AG09319 (cell line): ENCODE results near the gene RNF213.
A peak's percentile ranks its signal among the peaks of the same experiment; 100 is the strongest.

Source experiments
- DNase-seq: peaks from one replicate; pipeline ENCODE4 v3.0.0-alpha.2; 2010; ENCODE audit warnings: low read depth; ENCODE audit errors: extremely low read depth
- TF ChIP-seq, protein P1 (sequence below): IDR thresholded peaks from 2 replicates; pipeline ENCODE4 v1.5.1; 2011; ENCODE audit warnings: low read depth, mild to moderate bottlenecking, inconsistent platforms, low read length, moderate library complexity

The RNF213 gene

DNA sequence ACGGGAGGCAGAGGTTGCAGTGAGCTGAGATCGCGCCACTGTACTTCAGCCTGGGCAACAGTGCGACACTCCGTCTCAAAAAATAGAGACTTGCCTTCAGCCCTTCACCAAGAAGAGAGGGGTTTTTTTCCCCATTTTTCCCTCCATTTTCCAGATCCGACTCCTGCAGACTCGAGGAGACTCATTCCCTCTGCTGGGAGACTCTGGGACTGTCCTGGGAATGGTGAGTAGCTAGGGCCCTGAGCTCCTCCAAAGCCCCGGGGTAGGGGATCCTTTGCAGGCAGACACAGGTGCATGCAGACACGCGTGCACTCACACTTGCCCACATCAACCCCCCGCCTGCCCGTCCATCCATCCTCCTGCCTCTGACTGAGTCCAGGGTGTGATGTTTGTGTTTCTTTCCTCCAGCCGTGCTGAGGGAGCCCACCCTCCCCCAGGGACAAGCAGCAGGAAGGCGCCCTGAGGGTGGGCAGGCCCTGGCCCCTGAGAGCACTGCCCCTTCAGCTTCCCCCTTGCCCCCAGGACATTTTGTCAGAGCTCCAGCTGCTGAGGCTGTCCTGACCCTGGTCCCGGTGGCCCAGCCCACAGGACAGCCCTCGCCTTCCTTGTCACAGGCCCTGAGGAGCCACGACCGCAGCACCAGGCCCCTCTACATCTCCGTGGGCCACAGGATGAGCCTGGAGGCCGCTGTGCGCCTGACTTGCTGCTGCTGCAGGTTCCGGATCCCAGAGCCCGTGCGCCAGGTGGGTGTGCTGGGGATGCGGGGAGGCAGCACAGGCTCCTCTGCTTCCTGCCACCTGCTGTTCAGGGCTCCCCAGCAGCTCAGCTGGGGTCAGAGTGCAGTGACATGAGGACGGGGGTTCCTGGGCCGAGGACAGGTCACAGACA, 164.5 kb downstream of the RNF213 start:
- TF ChIP-seq, protein P1, sequence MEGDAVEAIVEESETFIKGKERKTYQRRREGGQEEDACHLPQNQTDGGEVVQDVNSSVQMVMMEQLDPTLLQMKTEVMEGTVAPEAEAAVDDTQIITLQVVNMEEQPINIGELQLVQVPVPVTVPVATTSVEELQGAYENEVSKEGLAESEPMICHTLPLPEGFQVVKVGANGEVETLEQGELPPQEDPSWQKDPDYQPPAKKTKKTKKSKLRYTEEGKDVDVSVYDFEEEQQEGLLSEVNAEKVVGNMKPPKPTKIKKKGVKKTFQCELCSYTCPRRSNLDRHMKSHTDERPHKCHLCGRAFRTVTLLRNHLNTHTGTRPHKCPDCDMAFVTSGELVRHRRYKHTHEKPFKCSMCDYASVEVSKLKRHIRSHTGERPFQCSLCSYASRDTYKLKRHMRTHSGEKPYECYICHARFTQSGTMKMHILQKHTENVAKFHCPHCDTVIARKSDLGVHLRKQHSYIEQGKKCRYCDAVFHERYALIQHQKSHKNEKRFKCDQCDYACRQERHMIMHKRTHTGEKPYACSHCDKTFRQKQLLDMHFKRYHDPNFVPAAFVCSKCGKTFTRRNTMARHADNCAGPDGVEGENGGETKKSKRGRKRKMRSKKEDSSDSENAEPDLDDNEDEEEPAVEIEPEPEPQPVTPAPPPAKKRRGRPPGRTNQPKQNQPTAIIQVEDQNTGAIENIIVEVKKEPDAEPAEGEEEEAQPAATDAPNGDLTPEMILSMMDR = no peak
- DNase-seq = no peak

DNA sequence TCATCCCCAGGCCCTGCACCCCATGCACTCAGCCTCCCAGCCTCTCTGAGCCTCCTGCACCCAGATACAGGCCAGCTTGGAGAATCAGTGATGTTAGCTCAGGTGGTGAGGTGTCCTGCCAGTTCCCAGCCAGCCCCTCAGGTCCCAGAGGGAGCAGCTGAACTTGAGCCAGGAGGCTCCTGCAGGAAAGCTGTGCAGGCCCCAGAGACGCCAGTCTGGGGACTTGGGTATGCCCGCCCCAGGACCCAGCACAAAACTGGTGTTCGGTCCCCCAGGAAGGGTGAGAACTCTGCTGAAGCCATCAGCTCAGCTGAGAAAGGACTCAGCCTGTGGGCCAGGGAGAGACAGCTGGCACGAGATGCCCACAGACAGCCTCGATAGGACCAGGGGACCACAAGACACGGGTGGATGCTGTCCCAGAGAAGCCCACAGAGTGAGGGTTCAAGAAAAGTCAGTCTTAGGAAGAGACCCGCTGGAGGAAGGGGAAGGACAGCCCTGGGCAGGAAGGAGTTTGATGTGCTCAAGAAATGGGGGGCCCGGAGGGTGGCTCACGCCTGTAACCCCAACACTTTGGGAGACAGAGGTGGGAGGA, 165.3 kb downstream of the RNF213 start:
- no peak for DNase-seq
- TF ChIP-seq, protein P1 = no peak

DNA sequence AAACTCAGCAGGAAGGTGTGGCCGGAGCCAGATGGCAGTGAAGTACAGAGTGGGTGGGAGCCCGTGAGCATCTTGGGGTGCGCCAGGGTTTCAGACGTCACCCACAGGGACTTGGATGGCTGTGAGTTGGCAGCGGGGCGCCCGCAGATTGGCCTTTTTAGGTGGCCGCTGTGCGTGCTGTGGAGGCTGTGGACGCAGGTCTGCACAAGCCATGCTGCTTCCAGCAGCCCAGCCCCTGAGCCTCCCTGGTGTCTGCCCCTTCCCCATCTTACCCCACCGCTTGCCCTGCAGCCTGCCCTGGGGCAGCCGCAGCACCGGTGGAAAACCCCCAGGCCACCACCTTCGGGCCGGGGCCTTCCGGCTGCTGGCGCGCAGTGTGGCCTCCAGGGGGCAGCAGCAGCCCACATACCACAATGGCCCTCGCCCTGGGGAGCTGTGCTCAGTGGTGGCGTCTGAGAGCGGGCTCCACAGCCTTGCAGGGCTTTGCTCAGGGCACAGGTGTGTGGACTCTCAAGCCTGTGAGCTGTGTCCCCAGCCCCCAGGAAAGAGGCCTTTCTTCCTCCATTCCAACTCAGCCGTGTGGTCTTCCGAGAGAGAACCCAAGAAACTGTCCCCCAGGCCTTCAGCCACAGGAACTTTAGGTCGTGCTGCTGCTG, 166.1 kb downstream of the RNF213 start:
- TF ChIP-seq, protein P1 = peak; percentile 94
- DNase-seq = peak; percentile 10

DNA sequence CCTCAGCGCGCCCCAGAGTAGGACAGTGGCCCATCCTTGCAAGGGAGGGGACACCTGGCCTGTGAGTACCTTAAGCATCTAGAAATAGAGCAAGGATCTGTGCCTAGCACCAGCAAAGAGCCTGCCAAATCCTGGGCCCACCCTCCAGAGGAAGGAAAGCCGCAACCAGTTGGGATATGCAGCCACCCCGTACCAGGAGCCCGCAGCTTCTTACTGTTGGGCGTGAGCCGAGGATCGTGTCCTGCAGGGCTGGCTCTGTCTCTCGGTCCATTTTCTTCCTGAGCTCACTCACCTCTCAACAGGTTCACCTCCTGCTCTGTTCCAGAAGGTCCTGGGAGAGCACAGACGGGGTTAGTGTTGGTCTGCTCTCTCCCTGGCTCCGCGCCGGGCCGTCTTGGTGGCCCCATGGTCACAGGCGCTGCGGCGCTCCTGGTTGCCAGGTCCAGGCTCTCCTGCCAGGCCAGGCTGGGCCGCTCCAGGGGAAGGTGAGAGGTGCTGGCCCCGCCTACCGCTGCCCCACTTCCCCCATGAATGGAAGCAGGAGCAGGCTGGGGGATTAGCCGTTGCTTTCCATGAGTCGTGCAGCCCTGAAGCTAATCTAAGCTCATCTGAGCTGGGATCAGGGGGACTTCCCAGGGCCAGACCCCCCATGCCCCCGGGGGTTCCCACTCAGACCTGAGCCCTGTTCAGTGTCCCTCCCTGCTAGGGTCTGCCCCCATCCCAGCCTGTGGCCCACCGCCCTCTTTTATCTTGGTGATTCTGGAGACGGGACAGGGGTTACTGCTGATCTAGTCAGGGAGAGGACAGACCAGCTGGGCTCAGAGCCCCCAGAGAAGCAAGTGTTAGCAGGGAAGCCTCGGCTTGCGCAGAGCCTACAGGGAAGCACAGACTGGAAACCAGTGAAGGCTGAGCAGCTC, 167.0 kb downstream of the RNF213 start:
- TF ChIP-seq, protein P1 = no peak

DNA sequence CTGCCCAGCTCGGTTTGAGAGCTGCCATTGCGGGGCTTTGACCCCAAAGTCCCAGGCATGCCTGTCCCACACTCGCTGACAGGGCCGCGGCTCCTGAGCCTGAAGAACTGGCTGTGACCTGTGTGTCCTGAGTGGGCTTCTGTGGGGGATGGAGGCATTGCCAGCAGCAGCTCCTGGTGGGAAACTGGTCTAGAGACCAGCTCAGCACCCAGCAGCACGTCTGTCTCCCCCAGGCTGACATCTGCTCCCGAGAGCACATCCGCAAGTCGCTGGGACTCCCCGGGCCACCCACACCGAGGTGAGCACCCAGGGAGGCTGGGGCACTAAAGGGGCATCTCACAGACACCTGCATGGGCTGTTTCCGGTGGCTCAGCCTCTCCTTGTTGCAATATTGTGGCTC, 167.7 kb downstream of the RNF213 start:
- DNase-seq = no peak
- TF ChIP-seq, protein P1 = no peak

More for the DNA sequence above, 167.0 kb downstream of the RNF213 start:
- no peak for DNase-seq

DNA sequence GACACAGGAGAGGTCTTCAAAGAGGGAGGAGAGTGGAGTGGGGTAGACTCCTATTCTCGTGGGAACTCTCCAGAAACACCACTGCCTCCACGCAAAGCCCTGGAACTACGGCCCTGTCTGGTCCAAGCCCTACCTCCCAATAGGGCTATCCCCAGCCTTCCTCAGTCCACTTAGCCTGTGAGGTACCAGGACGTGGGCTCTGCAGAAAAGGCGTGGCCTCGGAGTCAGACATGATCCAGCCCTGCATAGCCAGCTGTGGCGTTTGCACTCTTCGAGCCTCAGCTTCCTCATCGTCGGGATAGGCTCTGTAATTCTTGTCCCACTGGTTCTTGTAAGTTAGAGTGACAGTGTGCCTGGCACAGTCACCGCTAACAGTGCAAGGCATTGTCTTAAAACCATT, 168.1 kb downstream of the RNF213 start:
- TF ChIP-seq, protein P1 = no peak
- no peak for DNase-seq
